GM19324 (cell line): ENCODE results near the gene HECTD4.
"Not testable (repeated sequence)": the region's sequence is repeated elsewhere in the genome, so short reads cannot be mapped to it uniquely, and the experiment has no call there.

Source experiments
- ATAC-seq: cut with Tn5 transposase; IDR thresholded peaks from one replicate; pipeline ENCODE4 v1.9.1; 2021; ENCODE audit warnings: mild to moderate bottlenecking, moderate library complexity; ENCODE audit not compliant: unreplicated experiment, low FRiP score

Gene HECTD4, protein sequence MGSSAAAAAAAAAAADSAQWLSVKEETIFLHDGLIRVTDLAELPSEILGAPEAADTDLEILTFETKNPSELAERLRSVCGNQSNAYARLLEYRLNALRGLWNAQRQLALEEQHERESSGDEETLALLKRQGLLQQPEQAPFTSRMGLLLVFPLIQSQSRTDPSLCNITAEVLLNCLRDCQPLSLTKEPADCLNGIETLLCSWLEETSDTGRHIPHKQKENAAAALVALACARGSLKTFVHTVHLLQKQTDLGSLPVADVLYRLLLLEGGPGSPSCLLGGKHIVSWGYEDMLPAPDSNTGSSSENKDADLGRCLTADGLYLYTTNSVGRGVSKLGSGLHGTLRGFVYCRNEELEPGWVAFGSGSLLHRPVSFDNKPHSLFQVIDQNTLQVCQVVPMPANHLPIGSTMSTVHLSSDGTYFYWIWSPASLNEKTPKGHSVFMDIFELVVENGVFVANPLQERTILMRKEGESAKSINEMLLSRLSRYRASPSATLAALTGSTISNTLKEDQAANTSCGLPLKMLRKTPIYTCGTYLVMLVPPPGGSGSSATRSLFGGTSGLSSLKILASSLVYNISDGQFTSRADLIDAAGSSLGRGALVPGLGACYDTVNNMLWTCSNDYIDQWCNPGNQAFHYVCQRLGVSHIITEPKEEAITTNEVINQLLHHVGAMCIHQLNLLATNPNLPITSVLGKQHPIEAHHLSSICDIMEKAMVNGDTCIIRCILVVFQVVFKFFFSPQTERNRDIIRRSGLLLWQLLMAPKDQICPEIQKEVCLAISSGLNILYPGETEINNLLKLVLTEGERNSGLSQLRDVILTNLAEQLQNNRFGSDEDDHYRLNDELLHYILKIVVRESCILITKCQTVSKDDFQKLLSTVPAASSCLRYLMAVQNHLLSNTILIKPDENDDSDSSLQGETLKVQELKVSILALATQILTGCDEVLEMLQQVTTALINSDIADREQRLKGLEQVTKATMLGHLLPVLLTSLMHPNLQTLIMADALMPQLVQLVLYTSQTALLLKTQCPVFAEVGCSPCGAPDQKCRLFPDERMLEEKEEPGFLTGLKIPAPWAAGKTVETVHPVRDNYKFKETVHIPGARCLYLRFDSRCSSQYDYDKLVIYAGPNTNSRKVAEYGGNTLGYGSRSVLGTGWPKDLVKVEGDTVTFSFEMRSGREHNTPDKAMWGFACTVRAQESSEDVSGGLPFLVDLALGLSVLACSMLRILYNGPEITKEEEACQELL (N-terminal part only)

DNA sequence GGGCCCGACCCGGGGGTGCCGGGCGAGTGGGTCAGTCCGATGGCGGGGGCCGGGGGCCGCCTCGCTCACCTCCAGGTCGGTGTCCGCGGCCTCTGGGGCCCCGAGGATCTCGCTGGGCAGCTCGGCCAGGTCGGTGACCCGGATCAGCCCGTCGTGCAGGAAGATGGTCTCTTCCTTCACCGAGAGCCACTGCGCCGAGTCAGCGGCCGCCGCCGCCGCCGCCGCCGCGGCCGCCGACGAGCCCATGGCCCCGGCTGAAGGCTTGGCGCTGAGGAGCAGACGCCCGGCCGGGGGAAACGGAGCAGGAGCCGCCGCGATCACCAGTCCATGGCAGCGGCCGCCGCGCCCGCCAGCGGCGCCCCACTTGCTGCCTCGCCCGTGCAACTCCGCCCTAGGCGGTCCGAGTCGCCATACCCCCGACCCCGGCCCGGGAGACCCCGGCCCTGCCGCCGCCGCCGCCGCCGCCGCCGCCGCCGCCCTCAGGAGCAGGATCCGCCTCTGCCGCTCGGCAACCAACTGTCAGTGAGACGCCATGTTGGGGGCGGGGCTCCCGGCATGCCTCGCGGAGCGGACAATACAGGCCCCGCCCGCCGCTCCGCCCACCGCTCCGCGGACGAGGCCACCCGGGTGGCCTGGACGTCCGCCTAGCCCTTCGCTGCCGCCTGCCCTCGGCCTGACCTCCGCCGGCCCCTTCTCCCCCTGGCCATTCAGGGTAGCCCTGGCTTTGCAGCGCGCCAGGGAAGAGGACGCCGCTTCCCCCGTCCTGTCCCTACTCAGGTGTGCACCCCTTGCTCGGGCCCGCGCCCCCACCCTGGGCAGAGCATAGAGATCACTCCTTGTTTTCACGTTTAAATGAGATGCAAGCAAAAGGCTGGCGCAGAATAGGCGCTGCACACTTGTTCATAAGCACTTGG, at the start of gene HECTD4:
Gene HECTD4 (minus strand): TSS at position 549 of the 914 bp plus-strand sequence. CDS start 303 bp downstream, at position 246.
- peak; percentile 90 for ATAC-seq

DNA sequence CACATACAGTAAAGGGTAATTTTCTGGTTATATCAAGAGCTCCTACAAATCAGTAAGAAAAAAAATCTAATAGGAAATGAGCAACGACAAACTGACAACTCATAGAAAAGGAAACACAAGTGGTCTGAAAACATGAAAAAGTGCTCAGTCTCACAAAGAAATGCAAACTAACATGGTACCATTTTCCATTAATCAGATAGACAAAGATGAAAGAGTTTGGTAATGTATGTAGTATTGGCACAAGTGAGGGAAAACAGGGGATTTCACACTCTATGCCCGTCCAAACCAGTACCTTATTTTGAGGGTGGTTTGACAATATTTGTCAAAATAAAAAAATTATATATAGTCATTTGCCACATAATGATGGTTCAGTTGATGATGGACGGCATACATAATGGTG, 49.7 kb upstream of the HECTD4 start:
- no peak for ATAC-seq

DNA sequence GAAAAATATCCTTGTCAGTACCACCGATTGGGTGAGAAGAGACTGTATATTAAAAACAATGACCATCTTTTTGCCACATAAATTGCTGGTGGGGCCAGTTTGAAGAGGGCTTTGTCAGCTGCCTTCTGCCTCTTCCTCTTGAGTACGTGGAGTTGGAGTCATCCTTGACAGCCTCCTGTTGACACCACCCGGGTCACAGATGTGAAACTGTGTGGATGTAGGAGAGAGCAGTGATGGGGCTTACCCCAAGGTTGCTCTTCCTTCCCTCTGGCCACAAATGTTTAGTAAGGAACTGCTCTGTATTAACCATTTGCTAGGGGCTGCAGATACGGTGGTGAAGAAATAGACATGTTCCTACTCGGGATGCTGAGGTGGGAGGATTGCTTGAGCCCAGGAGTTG, 48.7 kb upstream of the HECTD4 start:
- ATAC-seq, result no peak

DNA sequence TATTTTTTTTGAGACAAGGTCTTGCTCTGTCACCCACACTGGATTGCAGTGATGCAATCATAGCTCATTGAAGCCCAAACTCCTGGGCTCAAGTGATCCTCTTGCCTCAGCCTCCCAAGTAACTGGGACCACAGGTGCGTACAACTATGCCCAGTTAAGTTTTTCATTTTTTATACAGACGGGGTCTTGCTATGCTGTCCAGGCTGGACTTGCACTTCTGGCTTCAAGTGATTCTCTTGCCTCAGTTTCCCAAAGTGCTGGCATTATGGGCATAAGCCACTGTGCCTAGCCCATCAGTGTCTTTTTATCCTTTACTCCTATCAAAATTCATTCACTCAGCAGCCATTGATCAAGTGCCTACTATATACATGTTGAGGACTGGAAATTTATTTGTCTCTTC, 45.5 kb upstream of the HECTD4 start:
- no peak for ATAC-seq

DNA sequence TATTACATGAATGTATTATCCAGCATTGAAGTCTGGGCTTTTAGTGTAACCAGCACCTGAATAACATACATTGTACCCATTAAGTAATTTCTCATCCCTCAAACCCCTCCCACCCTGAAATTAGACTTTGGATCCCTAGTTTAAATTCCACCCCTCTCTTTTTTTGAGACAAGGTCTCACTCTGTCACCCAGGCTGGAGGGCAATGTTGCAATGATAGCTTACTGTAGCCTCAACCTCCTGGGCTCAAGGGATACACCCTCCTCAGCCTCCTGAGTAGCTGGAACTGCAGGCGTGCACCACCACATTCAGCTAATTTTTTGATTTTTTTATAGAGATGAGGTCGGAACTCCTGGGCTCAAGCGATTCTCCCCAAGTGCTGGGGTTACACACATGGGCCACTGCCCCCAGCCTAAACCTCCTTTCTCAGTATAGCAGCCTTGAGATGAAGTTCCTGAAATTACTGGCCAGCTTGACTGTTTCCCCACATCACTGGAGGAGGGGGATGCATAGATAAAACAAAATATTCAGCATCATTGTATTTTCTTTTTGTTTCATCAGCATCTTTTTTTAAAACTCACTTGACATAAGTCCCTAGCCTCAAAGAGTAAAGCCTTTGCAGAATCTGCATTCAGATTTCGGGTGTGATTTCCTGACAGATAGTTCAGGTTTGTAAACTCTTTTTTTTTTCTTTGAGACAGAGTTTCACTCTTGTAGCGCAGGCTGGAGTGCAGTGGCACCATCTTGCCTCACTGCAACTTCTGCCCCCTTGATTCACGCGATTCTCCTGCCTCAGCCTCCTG, 43.6 kb upstream of the HECTD4 start:
- ATAC-seq, result no peak

DNA sequence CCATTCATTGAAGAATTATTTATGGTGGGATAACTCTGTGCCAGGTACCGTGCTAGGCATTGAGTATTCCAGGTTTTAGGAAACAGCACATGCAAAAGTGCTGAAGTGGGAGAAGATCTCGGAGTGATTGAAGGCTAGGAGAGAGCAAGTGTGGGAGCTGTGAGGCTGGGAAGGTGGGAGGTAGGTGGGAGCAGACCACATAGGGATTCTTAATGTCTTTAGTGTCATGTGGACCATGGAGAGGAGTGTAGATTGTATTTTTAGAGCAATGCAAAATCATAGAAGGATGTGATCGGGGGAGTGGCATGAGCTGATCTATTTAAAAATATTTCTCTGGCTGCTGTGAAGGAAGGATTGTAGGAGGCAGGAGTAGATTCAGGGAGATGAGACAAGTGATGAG, 41.9 kb upstream of the HECTD4 start:
- no peak for ATAC-seq

DNA sequence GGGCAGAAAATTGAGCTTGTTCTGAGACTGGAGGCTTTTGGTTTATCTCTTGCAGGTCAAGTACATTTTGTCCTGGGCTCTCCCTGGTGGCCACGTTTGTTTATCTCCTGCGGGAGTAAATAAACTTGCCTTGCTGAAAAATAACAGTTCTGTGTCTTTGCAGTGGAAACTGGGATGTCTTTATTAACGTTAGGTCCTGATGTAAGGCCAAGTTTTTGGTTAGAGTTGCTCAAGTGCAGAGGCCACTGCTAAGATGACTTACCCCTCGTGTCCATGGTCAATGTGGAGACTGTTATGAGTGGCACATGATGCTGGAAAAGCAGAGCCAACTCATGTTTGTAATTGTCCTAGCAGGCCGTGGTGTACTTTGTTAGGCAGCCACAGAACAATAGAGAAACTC, 40.3 kb upstream of the HECTD4 start:
- ATAC-seq, result no peak

DNA sequence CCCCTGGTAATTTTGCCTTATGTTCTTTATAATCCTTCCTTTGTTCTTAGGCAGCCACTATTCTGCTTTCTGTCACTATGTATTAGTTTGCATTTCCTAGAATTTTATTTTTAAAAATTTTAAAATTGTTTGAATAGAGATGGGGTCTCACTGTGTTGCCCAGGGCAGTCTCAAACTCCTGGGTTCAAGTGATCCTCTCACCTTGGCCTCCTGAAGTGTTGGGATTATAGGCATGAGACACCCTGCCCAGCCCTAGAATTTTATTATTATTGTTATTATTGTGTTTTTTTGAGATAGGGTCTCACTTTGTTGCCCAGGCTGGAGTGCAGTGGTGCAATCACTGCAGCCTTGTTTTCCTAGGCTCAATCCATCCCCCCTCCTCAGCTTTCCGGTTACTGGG, 39.1 kb upstream of the HECTD4 start:
- ATAC-seq, result no peak

DNA sequence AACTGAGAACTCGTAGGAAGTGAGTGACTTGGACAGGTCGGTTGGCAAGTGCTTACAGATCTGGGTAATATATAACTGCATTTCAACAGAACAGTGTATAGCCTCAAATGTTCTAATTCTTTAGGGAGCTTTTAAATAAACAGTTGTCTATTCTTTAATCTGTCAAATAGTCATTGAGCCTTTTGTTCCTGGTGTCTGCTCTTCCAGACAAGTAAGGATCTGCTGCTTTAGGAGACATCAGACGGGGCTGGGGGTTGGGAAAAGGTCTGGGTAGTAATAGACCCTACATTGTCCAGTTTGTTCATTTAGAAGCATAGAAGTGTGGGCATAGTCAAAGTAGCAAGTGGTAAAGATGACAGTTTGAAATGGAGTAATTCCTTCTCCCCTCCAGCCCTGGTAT, 38.5 kb upstream of the HECTD4 start:
- no peak for ATAC-seq

DNA sequence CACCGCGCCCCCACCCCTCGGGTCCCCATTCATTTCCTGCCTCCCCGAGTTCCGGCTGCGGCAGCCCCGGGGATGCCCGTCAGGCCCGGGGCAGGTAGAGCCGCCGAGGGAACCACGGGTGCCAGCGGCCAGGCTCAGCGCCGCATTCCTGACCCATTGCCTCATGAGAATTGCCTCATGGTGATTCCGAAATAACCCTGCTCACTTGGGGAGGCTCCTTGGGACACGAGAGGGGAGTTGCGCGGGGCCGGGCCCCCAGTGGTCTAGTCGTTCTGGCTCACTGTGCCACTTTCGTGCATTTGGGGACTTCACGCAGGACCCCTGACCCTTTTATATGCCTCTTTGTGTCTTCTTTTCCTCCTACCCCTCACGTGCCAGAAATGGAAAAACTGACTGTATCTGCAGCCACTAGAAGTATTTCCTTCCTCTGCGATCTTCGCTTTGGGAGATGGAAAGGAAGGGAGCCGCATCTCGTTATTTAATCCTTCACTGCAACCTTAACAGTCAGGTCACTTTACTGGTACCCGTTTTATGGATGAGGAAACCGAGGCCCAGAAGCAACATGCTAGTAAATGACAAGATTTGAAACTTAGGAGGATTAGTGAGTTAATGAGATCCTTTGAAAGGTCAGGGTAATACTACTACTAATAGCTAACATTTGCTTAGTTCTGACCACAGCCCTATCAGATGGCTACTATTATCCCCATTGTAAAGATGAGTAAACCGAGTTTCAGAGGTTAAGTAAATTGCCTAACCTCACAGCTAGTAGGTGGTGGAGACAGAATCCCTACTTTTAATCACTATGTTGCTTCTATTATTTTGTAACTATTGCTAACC, 37.3 kb upstream of the HECTD4 start:
- no peak for ATAC-seq

DNA sequence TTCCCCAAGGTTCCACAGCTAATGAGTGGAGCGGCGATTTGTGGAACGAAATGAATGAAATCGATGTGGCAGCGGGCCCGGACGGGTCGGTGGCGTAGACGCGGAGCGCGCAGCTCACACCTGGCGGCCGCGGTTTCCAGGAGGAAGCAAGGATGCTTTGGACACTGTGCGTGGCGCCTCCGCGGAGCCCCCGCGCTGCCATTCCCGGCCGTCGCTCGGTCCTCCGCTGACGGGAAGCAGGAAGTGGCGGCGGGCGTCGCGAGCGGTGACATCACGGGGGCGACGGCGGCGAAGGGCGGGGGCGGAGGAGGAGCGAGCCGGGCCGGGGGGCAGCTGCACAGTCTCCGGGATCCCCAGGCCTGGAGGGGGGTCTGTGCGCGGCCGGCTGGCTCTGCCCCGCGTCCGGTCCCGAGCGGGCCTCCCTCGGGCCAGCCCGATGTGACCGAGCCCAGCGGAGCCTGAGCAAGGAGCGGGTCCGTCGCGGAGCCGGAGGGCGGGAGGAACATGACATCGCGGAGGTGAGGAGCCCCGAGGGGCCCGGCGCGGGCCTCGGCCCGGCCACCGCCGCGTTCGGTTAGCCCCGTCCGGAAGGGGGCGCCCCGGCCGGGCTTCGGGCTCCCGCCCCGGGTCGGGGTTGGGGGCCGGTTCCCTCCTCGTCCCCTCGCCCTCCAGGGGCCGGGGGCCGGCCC, 36.5 kb upstream of the HECTD4 start, which contains the start of gene PTPN11:
Gene PTPN11 (plus strand): TSS at position 340 of the 689 bp plus-strand sequence. CDS start 165 bp downstream, at position 505.
- ATAC-seq, result peak; percentile 79

DNA sequence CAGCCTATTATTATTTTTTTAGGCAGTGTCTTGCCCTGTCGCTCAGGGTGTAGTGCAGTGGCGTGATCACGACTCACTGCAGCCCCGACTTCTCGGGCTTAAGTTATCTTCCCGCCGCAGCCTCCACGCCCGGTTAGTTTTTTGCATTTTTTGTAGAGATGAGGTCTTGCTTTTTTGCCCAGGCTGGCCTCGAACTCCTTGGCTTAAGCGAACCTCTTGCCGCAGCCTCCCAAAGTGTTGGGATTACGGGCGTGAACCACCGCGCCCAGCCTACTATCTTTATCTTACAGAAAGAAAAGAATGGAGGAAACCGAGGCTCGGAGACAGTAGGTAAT, 36.0 kb upstream of the HECTD4 start:
- no peak for ATAC-seq

DNA sequence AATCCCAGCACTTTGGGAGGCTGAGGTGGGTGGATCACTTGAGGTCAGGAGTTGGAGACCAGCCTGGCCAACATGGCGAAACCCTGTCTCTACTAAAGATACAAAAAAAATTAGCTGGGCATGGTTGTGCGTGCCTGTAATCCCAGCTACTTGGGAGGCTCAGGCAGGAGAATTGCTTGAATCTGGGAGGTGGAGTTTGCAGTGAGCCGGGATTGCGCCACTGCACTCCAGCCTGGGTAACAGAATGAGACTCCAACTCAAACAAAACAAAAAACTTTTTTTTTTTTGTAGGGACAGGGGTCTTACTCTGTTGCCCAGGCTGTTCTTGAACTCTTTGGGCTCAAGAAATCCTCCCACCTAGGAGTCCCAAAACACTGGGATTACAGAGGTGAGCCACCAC, 33.2 kb upstream of the HECTD4 start:
- not testable (repeated sequence) for ATAC-seq

DNA sequence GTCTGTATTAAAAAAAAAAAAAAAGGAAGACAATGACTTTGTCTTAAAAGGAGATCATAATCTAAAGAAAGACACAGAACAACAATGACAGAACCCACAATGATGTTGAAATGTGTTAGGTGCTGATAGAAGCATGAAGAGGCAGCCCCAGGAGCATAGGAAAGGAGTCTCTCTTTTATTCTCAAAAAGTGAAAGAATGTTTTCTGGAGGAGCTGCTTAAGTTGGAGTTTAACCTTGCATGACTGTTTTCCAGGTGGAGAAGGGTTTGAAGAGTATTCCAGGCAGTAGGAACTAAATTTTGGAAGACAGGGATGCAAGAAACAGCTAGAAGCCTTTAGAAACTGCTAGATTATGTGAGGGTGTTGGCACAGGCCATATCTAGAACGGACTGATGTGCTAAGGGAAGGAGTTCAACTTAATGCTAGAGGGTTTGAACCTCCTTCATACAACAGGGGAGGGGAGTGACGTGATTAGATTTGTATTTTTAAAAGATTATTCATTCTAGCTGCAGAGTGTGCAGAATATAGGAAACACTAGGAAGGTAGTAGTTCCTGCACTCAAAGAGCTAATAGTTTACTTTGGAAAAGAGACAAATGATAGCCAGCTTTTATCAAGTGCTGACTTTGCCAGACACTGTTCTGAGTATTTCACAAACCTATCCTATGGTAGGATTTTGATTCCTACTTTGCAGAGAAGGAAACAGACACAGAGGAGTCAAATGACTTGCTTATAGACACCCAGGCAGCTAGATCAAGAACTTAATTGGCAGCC, 31.8 kb upstream of the HECTD4 start:
- no peak for ATAC-seq

DNA sequence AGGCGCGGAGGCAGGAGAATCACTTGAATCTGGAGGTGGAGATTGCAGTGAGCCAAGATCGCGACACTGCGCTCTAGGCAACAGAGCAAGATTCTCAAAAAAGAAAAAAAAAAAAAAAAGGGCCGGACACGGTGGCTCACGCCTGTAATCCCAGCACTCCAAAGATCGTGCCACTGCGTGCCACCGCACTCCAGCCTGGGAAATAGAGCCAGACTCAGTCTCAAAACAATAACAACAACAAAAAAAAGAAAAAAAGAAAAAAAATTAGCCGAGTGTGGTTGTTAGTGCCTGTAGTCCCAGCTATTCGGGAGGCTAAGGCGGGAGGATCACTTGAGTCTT, 27.6 kb upstream of the HECTD4 start:
- ATAC-seq, result no peak

DNA sequence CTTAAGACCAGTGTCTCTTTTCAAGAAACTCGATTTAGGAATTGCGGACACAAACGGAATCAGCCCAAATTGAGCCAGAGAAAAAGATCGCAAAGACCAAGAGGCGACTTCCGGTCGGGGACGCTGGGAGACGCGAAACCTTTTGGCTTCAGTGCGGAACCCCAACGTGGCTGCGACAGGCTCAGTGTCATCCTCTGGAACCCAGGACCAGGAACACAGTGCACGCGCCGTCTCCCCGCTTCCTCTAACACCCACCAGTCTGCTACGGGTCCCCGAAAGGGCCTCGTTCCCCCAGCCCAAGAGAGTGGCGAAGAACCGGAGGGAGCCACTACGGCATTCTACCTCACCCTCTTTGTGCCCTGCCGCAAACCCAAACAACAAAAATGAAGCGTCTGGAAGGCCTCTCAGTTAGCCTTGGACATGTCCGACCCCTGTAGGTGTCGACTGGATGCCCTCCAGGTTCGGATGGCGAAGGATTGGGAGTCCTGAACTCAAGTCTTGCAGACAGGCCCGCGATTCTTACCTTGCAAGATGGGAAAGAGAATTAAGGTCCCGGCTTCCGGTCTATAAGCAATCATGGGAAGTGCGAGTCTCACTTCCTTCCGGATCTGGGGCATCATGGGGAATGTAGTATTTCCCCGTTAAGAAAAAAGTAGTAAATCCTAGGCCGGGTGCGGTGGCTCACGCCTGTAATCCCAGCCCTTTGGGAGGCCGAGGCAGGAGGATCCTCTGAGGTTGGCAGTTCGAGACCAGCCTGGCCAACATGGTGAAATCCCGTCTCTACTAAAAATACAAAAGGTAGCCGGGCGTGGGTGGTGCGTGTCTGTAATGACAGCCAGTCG, 27.1 kb upstream of the HECTD4 start, which contains the start of gene RPL6:
Gene RPL6 (minus strand): TSS at position 542 of the 842 bp plus-strand sequence. CDS start 949 bp downstream, outside the sequence.
- ATAC-seq, result peak; percentile 84
